HG03108 (cell line): ENCODE measurements around the gene HNRNPA1.
"Not testable (repeated sequence)": the region's sequence is repeated elsewhere in the genome, so short reads cannot be mapped to it uniquely, and the experiment has no call there.

Source experiments
- ATAC-seq: cut with Tn5 transposase; IDR thresholded peaks from one replicate; pipeline ENCODE4 v1.9.1; 2021; ENCODE audit warnings: moderate library complexity; ENCODE audit not compliant: unreplicated experiment

HNRNPA1 gene

DNA sequence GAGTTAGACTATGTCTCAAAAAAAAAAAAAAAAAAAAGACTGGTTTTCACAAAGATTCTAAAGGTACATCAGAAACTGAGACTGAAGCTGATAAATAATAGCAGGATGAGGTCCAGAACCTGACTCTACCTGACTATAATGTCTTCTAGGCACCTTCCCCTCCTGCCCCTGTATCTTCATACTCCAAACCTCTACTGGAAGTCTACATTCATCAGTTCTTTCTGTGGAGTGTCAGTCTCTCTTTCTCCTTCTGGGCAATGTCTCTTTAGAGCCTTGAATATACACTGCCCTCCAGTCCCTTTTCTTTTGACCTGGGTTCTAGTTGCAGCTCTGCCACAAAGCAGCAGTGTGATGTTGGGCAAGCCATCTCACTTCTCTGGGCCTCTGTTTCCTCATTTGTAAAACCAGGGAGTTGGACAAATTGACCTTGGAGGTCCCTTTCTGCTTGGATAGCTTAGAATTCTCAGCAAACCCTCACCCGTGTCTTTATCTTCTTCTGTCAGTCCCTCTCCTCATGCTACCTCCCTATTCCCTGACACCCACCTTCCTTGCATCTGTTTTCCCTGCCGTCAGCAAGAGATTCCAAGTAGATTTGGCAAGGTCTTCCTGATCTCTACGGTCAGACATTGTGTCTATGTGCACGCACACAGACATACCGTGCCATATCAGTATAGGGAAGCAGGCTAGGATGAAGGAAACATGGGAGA is 16.0 kb downstream of the HNRNPA1 start:
- no peak for ATAC-seq

DNA sequence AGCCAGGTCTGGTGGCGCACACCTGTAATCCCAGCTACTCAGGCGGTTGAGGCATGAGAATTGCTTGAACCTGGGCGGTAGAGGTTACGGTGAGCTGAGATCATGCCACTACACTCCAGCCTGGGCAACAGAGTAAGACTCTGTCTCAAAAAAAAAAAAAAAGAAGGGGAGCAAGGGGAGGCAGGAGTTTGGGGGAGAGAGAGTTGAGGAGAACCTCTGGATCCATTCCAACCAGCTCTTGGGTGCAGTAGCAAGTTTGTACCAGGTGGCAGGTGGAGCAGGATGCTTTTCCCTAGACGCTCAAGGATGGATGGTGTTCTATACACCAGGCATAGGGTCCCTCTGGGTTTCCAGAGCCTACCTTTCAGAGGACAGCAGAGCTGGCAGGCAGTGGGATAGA is 18.4 kb downstream of the HNRNPA1 start:
- no peak for ATAC-seq

DNA sequence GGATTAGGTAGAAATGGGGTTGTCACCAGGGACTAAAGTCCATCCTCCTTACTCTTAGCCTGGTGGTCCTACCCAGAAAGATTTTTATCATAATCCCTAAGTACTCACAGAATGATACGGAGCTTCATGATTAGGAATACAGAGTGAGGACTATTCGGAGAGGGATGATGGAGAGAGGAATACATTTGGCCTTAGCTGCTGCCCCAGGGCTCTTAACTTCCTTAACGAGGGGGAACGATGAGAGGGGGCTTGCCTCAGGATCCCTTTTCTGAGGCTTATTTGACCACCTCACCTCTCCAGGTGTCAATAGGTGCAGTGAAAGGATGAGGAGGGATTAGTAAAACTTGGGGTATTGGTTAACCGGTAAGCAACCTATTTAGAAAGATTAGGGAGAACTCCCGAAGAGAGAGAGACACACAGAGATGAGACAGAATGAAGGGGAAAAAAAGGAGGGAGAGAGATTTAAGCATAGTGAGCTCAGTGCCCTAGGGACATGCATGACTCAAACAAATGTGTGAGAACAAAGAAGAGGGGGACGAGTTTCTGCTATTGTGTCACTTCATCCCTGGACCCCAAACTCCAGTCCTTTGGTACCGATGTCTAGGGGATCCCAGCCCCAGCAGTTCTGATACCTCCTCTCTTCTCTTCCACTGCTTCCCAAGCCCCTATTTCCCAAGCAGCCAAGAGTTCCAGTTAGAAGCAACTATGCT is 19.1 kb downstream of the HNRNPA1 start:
- no peak for ATAC-seq

DNA sequence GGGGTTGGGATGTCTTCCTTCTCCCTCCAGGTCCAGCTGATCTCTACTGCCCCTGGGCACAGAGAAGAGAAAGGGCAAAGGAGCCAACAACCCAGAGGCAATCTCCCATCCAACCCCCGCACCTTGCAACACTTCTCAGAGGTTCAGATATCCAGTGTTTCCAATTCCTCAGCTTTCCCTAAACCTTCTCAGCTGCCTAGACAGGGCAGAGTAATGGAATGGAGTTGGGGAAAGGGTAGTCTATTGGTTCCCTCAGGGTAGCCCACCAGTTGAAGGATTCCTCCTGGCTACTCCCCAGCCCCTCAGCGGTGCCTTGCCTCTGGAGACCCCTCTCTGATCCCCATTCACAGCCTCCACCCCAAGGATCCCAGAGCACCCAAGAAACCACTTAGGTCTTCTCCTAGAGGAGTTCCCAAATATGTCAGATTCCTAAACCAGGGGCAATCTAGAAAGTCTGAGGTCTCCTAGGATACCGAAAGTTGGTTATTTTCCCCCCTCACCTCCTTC is 19.8 kb downstream of the HNRNPA1 start:
- no peak for ATAC-seq

DNA sequence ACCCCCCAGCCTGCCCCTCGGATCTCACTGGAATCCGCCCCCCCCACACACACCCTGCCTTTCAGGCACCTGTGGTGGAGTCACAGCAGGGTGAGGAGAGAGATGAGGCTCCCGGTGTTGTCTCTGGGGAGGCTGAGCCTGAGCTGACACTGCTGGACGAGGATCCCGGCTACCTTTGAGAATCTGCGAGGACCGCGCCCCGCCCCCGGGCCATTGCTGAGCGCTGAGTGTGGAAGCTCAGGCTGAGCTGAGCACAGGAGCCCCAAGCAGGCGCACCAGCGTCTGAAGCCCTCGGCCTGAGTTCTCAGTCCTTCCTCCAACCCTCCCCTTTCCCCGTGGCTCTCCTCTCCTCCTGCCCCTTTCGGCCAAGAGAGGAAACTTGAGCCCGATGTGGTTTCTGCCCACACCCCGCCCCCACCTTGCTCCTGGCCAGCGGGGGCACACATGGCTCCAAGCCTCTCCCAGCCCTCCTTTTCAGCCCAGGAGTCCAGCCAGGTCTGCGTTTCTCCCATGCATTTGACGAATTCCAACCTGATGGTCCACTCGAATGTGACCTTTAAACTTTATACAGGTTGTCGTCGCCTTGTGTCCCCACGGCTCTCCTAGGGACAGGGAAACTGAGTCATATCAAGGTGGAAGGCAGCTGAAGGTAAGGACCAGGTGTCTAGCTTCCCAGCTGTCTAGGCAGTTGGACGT is 20.4 kb downstream of the HNRNPA1 start, which contains the start of gene NFE2:
Gene NFE2 (minus strand): TSS at position 284 of the 696 bp plus-strand sequence. CDS start 5,767 bp downstream, outside the sequence.
- ATAC-seq: no peak

GRCh38 chr12:54301428-54302048 is 21.0 kb downstream of the HNRNPA1 start:
- ATAC-seq: no peak

DNA sequence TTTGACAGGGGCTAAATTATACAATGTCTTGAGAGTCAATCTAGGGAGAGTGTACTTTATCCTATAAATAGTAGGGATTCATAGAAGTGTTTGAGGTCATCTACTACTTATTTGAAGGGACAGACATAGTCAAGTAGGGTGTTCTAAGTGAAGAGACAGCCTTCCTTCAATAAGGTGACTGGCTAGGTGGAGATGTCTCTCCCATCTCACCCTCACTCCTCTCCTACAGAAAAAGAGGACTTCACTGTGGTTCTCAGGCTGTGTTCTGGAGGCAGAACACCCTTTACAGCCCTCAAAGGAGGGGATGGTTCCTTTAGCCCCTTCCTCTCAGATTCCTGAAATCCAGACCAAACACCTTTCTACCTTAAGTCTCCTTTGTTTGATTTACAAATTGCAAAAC is 23.1 kb downstream of the HNRNPA1 start:
- ATAC-seq: no peak

DNA sequence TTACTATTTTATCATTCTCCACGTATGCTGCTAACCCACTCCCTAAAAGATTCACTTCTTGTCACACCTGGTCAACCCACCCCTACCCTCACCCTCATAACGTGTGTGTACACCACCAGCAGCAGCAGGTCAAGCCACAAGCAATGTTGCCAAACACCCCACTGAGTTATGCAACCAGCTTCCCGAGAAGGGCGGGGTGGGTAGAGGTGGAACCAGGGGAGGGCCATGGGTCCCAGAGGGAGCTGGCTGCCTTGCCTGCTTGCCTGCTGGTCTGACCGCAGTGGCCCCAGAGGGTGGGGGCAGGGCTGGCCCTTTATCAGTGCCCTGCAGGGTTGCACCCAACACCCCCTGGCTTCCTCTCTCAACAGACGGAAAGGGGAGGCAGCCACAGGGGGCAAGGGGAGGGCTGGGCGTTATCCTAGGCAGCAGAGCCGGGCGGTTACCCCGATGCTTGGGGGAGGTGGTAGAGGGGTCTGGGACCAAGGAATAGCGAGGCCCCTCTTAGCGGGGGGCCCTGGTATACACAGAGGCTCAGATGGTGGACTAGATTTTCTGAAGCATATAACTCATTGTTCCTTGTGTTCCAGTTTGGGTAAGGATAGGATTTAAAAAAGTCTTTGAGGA is 23.8 kb downstream of the HNRNPA1 start:
- peak; percentile 58 for ATAC-seq

DNA sequence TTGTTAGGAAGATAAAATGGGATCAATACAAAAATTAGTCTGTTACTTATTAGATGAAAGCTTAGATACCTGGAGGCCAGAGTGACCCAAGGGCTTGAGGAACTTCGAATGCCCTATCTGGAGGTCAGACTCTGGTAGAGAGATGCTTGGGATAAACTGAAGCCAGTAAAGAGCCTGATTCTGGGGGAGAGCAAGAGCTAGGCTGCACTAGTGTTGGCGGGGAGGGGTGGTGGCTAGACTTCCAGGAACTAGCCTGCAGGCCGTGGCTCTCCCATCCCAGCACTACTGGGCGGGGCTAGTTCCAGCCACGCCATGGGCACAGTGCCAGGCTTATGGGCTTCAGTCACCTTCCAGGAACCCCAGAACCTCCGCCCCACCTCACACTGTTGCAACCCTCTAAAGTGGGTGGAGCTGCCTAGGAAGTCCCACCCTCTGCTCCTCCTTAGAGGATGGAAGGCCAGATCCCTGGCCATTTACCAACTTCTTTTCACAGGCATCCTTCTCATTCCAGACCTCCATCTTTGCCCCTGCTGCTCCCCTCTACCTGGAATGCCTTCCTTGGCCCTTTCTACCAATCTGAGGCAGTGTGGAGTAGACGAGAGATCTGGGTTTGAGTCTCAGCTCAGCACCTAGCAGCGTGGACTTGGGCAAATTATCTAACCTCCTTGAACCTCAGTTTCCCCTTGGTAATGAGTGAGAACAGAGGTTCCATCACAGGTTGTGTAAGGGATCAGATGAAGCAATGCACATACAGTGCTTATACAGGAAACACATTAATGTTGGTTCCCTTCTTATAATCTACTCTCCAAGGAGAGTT is 26.6 kb downstream of the HNRNPA1 start:
- no peak for ATAC-seq

DNA sequence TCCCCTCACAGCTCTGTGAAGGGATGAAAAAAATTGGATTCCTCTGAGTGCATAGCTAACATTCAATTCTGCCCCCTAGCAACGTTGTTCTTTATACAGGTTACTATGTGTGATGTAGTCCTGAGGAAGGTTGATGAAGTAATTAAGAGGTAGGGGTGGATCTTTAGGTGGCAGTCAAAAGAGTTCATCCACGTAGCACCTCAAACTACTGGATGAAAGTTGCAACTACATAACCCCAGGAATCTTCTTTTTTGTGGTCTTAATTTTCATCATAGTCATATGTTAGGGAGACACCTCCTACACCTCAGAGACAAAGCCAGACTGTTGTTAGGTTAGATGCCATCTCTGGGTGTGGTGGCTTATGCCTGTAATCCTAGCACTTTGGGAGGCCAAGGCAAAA is 30.5 kb downstream of the HNRNPA1 start:
- no peak for ATAC-seq

DNA sequence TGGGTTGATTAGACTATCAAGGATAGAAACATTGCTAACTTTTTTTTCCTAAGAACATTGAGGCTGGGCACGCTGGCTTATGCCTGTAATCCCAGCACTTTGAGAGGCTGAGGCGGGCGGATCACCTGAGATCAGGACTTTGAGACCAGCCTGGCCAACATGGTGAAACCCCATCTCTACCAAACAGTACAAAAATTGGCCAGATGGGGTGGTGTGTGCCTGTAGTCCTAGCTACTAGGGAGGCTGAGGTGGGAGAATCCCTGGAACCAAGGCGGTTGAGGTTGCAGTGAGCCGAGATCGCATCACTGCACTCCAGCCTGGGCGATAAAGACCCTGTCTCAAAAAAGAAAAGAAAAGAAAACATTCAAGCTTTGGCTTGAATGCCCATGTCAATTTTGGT is 31.8 kb downstream of the HNRNPA1 start:
- ATAC-seq: not testable (repeated sequence)

DNA sequence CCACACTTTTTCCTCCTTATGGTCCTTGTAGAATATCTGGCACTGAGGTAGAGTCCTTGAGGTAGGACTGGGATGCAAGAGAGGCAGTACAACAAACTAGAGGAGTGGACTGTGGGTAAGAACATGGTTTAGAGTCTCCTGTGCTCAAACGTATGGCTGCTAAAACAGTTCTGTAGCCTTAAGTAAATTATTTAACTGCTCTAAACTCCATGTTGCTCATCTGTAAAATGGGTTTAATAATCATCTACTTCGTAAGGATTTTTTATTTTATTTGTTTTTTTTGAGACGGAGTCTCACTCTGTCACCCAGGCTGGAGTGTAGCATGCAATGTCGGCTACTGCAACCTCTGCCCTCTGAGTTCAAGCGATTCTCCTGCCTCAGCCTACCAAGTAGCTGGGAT is 40.8 kb downstream of the HNRNPA1 start:
- ATAC-seq: no peak

DNA sequence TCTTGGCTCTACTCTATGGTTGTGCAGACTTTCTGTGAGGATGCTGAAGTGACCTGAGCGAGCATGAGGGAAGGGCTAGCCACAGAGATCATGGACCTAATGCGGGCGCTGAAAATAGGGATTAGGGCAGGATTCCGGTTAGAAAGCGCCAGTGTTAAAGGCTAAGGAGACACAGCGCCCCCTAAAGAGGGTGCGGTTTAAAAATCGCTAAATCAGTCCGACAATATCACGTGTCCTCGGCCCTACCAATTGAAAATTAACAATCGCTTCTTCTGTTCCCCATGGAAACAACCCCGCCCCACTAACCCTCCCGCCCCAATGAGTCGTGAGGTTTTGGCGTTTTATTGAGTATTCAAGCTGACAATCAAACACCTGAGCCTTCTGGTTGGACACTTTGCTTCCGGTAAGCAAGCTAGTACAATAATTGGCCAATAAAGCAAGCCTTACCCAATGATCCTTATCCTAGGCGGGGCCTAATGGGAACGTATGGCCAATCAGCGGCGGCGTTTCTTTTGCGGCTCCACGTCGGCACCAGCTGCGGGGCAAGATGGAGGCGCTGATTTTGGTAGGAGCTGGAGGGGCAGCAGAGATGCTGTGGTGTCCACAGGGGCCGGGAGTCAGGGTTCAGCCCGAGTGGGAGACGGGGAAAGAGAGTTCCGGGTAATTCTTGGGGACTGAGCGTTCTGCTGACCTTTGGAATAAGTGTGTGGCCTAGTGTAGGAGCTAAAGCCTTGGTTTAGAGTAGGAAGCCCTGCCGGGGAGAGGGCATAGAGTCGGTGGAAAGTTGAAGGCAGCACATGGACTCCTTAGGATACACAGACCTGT is 44.3 kb downstream of the HNRNPA1 start, which contains the start of gene COPZ1:
Gene COPZ1 (plus strand): TSS at position 515 of the 825 bp plus-strand sequence. CDS start 33 bp downstream, at position 548.
- ATAC-seq: peak; percentile 99

- not testable (repeated sequence) for ATAC-seq
These were observed 45.0 kb downstream of the HNRNPA1 start for GRCh38 chr12:54325442-54326109.

GRCh38 chr12:54328595-54329337 is 48.2 kb downstream of the HNRNPA1 start:
- no peak for ATAC-seq

GRCh38 chr12:54329759-54330158 is 49.2 kb downstream of the HNRNPA1 start:
- no peak for ATAC-seq

DNA sequence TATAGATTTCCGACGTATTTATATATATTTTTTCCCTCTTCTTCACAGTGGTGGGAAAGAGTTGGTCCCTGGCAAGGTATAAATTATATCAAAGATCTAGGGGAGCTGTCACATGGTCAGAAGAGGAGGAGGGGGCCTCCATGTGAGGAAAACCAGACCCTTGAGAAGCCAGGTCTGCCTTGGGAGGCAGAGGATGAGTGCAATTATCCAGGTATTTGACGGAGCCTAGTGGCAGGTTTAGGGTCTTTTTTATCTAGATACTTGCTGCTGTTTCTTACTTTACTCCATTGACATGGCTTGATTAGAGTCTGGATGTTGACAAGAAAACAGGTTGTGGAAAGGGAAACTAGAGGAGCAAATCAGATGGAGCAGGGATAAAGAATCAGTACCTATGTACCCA is 49.9 kb downstream of the HNRNPA1 start:
- ATAC-seq: no peak

- no peak for ATAC-seq
These were observed 50.9 kb downstream of the HNRNPA1 start for GRCh38 chr12:54331461-54331860.
